Inflammatory macrophage (primary cell): ENCODE data around the gene RNLS.

ENCODE experiments used
- DNase-seq, 2 donors: peaks; one replicate each; pipeline ENCODE4 v3.0.0-alpha.2; 2020 to 2022

The RNLS gene

GRCh38 chr10:88249450-88249849 lies 333.7 kb downstream of the RNLS start:
- no peak for DNase-seq

- DNase-seq: no peak
Observed at GRCh38 chr10:88246675-88247074, 336.4 kb downstream of the RNLS start.

- no peak for DNase-seq
Observed at GRCh38 chr10:88245974-88246511, 337.1 kb downstream of the RNLS start.

GRCh38 chr10:88244781-88245625 lies 338.1 kb downstream of the RNLS start:
- DNase-seq: peak; percentile 19 to 23

- DNase-seq: no peak
Observed at GRCh38 chr10:88243836-88244730, 339.0 kb downstream of the RNLS start.

GRCh38 chr10:88243202-88243744 lies 339.8 kb downstream of the RNLS start:
- no peak for DNase-seq

- no peak for DNase-seq
Observed at GRCh38 chr10:88241501-88241900, 341.6 kb downstream of the RNLS start.

- no peak for DNase-seq
Observed at GRCh38 chr10:88239212-88239611, 343.9 kb downstream of the RNLS start.

GRCh38 chr10:88238615-88238914 lies 344.6 kb downstream of the RNLS start:
- DNase-seq: no peak

GRCh38 chr10:88237896-88238614 lies 345.1 kb downstream of the RNLS start:
- no peak for DNase-seq

GRCh38 chr10:88236121-88236743 lies 346.9 kb downstream of the RNLS start:
- DNase-seq: no peak

- no peak for DNase-seq
Observed at GRCh38 chr10:88234297-88234696, 348.8 kb downstream of the RNLS start.

- no peak for DNase-seq
Observed at GRCh38 chr10:88233870-88234269, 349.2 kb downstream of the RNLS start.

GRCh38 chr10:88232983-88233543 lies 350.1 kb downstream of the RNLS start:
- no peak for DNase-seq

- DNase-seq: peak in 1 of 2 donors; percentile 35
Observed at GRCh38 chr10:88232029-88232895, 350.9 kb downstream of the RNLS start.

- DNase-seq: no peak
Observed at GRCh38 chr10:88230251-88230650, 352.9 kb downstream of the RNLS start.

GRCh38 chr10:88228130-88228529 lies 355.0 kb downstream of the RNLS start:
- DNase-seq: peak in 1 of 2 donors; percentile 20

GRCh38 chr10:88227342-88228018 lies 355.6 kb downstream of the RNLS start:
- peak in 1 of 2 donors; percentile 31 for DNase-seq

GRCh38 chr10:88226891-88227290 lies 356.2 kb downstream of the RNLS start:
- no peak for DNase-seq

- DNase-seq: no peak
Observed at GRCh38 chr10:88226071-88226659, 357.0 kb downstream of the RNLS start.
